Adrenal gland (tissue), 12 donors: ENCODE results near the gene RDX. TPM values are rescaled to one million over a fixed set of nuclear protein-coding genes. Genes with fewer than 3 reads are reported as not detected.
A peak's percentile ranks its signal among the peaks of the same experiment; 100 is the strongest.
"Not testable (repeated sequence)": the region's sequence is repeated elsewhere in the genome, so short reads cannot be mapped to it uniquely, and the experiment has no call there.

Source experiments
- DNase-seq, 7 donors: peaks; one replicate each; pipeline ENCODE4 v3.0.0-alpha.2; 2019 to 2020
- H3K27ac ChIP-seq, 5 donors: fragments of 200-600 bp; sonication (generic) in 4 of 5; 1 replicate in 3 of 5; 2 replicates in 2 of 5; pipeline versions ENCODE4 v1.5.1 to v1.8.0; 2016 to 2020; ENCODE audit warnings: mild to moderate bottlenecking in 1 of 5
- H3K27me3 ChIP-seq: fragments of 200-600 bp; 2 replicates; pipeline ENCODE4 v1.8.0; 2021
- H3K36me3 ChIP-seq, 2 donors: fragments of 200-600 bp; replicated peaks in 1 of 2; 1 replicate in 1 of 2; 2 replicates in 1 of 2; pipeline versions ENCODE4 v1.5.1 to v1.8.0; 2018 to 2022
- H3K4me1 ChIP-seq, 2 donors: fragments of 200-600 bp; replicated peaks in 1 of 2; 1 replicate in 1 of 2; 2 replicates in 1 of 2; pipeline versions ENCODE4 v1.5.1 to v1.8.0; 2018 to 2021
- H3K4me3 ChIP-seq, 4 donors: fragments of 200-600 bp; sonication (generic) in 3 of 4; one replicate each; pipeline ENCODE4 v1.5.1; 2016 to 2018
- H3K9me3 ChIP-seq, 3 donors: fragments of 200-600 bp; sonication (generic) in 1 of 3; replicated peaks in 1 of 3; 1 replicate in 2 of 3; 2 replicates in 1 of 3; pipeline versions ENCODE4 v1.5.1 to v1.8.0; 2016 to 2021
- POLR2A ChIP-seq, 2 donors: fragments of 450-650 bp; IDR thresholded peaks; one replicate each; pipeline ENCODE4 v1.6.1; 2017; ENCODE audit warnings: antibody characterized with exemption in 2 of 2, mild to moderate bottlenecking in 2 of 2, moderate library complexity in 1 of 2
- WGBS, 4 donors: extraction: QIAGEN DNeasy Blood & Tissue Kit in 2 of 4; methylation state at CpG; one replicate each; pipeline versions ENCODE4 v1.1.5 to v1.1.7; 2013 to 2017; 5-methylcytosine and 5-hydroxymethylcytosine counted together
- intact Hi-C, 2 donors: fragments of 100-400 bp; cut with DNase I; formaldehyde crosslinking; loops; one replicate each; pipeline versions ENCODE4 v1.14.1 to v1.15.0; 2022 to 2023
- polyA plus RNA-seq, 3 donors: library from polyadenylated mRNA; stranded (reverse); fragments of 200-250 nt in 2 of 3; fragments of 350-450 nt in 1 of 3; fragmentation: Illumina TruSeq in 1 of 3; extraction: RNeasy Lipid Tissue Mini Kit (QIAGEN cat#74804) in 1 of 3; gene quantifications; one replicate each; pipeline ENCODE4 v1.2.3, GENCODE V29; 2013 to 2014
- total RNA-seq, 9 donors: library from RNA; depleted of rRNA in 4 of 9; stranded (reverse); fragments of >200 nt in 4 of 9; fragments of 120-200 nt in 1 of 9; fragmentation: NEBNext Ultra II Directional in 1 of 9; extraction: Animal tissue kit (Norgen Biotek cat#: 25700) in 1 of 9; gene quantifications; one replicate each; pipeline versions ENCODE4 v1.1.0 to v1.2.4, GENCODE V29; 2013 to 2023
- TF ChIP-seq, protein P1 (sequence below), 6 experiments: fragments of 450-650 bp in 4 of 6; fragments of 200-600 bp in 2 of 6; sonication (generic) in 1 of 6; IDR thresholded peaks; 1 replicate in 5 of 6; 2 replicates in 1 of 6; pipeline versions ENCODE4 v1.5.1 to v1.8.0; 2016 to 2021; ENCODE audit warnings: antibody characterized with exemption in 6 of 6, mild to moderate bottlenecking in 2 of 6, moderate library complexity in 1 of 6
- donor health status: healthy with polysubstance abuse.
- donor health status: Bipolar disorder and iron deficiency.
- donor health status: DM: yes; HTN: yes; CAD: no.
- donor health status: DM: no; HTN: no; CAD: no.
- donor health status: DM: no; HTN: no; CAD: no.
- donor health status: DM: yes; HTN: yes; CAD: no.

The RDX gene
- total and polyA plus RNA-seq, 12 donors: 82.4 to 1,153 (median 588) TPM

DNA sequence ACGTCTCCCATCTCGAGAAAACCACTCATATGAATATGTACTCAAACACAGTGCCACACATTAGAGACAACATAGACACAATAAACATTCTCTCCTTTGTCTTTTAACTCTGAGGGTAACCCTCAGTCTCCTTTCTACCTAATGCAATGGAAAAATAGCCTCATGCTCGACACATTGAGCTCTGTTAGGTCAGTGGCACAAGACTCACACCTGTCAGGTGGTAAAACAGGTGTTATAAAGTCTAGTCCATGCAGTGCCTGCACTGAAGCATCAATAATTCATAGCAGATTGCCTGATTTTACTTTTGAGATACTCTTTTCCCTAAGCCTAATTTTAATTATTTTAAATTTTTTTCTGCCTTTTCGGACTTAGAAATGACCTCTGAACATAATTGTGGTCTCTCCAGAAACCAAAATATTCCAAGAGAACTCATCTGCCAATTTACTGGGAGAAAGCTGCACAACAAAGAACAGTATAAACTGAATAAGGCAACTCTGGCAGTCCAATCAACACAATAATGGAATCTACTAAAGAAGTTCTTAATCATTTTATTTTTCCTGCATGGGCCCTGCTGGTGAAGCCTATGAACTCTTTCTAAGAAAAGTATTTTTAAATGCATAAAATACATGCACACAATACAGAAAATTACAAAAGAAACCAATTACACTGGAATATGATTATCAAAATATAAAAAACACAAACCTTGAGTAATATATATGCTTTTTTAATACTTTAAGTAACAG lies 9.9 kb downstream of the RDX start:
- Histone ChIP-seq H3K27ac (peak overlapping the region in 3 of 5 donors; percentile 33 to 49 (median 39)), H3K4me1 (peaks cover 47 to 96% of the 10 kb centered on the region in 2 donors), H3K27me3 (no peaks in the 10 kb centered on the region), H3K36me3 (no peaks in the 10 kb centered on the region), H3K9me3 (no peaks in the 10 kb centered on the region), H3K4me3 (no peak overlapping the region)
- intact Hi-C loops: loop anchor here in 1 of 2 donors (10.0 kb wide), 1 partner anchor 82 kb away; no protein-coding TSS in a partner anchor
- TF ChIP-seq POLR2A (IDR thresholded peaks at IDR 0.05): no peak
- TF ChIP-seq, protein P1, sequence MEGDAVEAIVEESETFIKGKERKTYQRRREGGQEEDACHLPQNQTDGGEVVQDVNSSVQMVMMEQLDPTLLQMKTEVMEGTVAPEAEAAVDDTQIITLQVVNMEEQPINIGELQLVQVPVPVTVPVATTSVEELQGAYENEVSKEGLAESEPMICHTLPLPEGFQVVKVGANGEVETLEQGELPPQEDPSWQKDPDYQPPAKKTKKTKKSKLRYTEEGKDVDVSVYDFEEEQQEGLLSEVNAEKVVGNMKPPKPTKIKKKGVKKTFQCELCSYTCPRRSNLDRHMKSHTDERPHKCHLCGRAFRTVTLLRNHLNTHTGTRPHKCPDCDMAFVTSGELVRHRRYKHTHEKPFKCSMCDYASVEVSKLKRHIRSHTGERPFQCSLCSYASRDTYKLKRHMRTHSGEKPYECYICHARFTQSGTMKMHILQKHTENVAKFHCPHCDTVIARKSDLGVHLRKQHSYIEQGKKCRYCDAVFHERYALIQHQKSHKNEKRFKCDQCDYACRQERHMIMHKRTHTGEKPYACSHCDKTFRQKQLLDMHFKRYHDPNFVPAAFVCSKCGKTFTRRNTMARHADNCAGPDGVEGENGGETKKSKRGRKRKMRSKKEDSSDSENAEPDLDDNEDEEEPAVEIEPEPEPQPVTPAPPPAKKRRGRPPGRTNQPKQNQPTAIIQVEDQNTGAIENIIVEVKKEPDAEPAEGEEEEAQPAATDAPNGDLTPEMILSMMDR (IDR thresholded peaks at IDR 0.05): peak in 1 of 6 experiments; percentile 17
- 54 to 59% (median 56%) methylated on average over 4 of the region's 4 CpGs for WGBS, 4 donors
- no peak for DNase-seq

DNA sequence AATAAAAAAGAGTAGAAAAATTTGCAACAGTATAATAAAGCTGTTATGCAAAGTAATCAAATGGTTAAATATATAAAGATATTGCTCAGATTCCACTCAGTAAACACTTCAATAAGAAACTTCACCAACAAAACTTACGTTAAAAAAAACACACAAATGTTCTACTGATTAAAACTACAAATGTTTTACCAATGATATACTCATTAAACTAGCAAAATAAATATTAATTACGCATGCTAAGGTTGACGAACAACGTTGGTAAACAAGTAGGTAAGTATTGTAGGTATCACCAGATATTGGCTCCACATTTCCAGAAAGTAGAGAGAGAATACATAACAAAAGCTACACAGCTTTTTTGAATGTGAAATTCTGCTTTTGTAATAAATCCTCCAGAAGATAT lies 12.6 kb downstream of the RDX start:
- WGBS, 4 donors: 49 to 59% (median 56%) methylated on average over 4 of the region's 4 CpGs
- intact Hi-C loops: loop anchor here in 1 of 2 donors (10.0 kb wide), 1 partner anchor 79 kb away; no protein-coding TSS in a partner anchor
- Histone ChIP-seq H3K27ac (no peak overlapping the region), H3K9me3 (no peaks in the 10 kb centered on the region), H3K36me3 (peaks cover 0 to 6% of the 10 kb centered on the region in 2 donors), H3K27me3 (no peaks in the 10 kb centered on the region), H3K4me3 (no peak overlapping the region), H3K4me1 (peaks cover 25 to 88% of the 10 kb centered on the region in 2 donors)
- TF ChIP-seq, protein P1 (IDR thresholded peaks at IDR 0.05): no peak
- no peak for TF ChIP-seq POLR2A (IDR thresholded peaks at IDR 0.05)
- DNase-seq: no peak

DNA sequence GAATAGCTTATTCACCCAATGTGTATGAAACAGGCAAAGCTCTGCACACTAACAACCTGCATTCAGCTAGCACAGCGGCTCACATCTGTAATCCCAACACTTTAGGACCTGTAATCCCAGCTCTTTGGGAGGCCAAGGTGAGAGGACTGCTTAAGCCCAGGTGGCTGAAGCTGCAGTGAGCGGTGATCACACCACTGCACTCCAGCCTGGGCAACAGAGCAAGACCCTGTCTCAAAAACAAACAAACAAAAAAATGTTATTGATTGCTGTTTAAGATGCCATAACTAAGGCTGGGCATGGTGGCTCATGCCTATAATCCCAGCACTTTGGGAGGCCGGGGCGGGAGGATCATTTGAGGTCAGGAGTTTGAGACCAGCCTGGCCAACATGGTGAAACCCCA lies 15.8 kb downstream of the RDX start:
- not testable (repeated sequence) for H3K4me3 ChIP-seq, H3K9me3 ChIP-seq, H3K27ac ChIP-seq, H3K27me3 ChIP-seq, DNase-seq
- intact Hi-C loops: loop anchor here in 1 of 2 donors (10.0 kb wide), 1 partner anchor 76 kb away; no protein-coding TSS in a partner anchor
- Histone ChIP-seq H3K36me3 (peaks cover 0 to 29% of the 10 kb centered on the region in 2 donors), H3K4me1 (peaks cover 0 to 55% of the 10 kb centered on the region in 2 donors)
- WGBS, 4 donors: 90 to 99% (median 94%) methylated on average over 4 of the region's 4 CpGs

DNA sequence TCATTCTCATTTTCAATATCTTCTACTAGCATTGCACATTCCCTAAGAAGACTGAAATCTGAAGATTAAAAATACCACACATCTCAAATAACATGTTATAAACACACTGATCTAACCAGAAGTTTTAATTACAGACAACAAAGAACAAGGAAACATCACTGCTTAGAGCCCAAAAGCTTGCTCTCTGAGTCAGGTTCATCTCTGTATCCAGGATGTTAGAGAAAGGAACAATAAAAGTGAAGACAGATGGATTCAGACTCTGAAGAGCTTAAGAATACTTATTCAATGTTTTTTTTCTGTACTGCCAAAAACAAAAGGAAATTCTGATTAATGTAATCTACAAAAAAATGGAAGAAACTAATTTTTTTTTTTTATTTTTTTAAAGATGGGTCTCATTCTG lies 16.5 kb downstream of the RDX start:
- Histone ChIP-seq H3K27ac (peak overlapping the region in 1 of 5 donors; percentile 9), H3K9me3 (no peaks in the 10 kb centered on the region), H3K27me3 (no peaks in the 10 kb centered on the region), H3K36me3 (peaks cover 0 to 29% of the 10 kb centered on the region in 2 donors), H3K4me3 (no peak overlapping the region), H3K4me1 (peaks cover 0 to 49% of the 10 kb centered on the region in 2 donors)
- DNase-seq: no peak
- TF ChIP-seq, protein P1 (IDR thresholded peaks at IDR 0.05): no peak
- TF ChIP-seq POLR2A (IDR thresholded peaks at IDR 0.05): no peak
- intact Hi-C loops: loop anchor here in 1 of 2 donors (10.0 kb wide), 1 partner anchor 75 kb away; no protein-coding TSS in a partner anchor
